GM19397 (cell line): ENCODE measurements around the gene GABBR2.
"Not testable (repeated sequence)": the region's sequence is repeated elsewhere in the genome, so short reads cannot be mapped to it uniquely, and the experiment has no call there.

Experiments used
- ATAC-seq: cut with Tn5 transposase; IDR thresholded peaks from one replicate; pipeline ENCODE4 v1.9.1; 2021; ENCODE audit warnings: mild to moderate bottlenecking, moderate library complexity; ENCODE audit not compliant: unreplicated experiment

The GABBR2 gene

GRCh38 chr9:98494852-98495251 is 213.9 kb downstream of the GABBR2 start:
- ATAC-seq = no peak

GRCh38 chr9:98491828-98492227 is 216.9 kb downstream of the GABBR2 start:
- no peak for ATAC-seq

- no peak for ATAC-seq
These were observed 217.5 kb downstream of the GABBR2 start for GRCh38 chr9:98491231-98491651.

- no peak for ATAC-seq
These were observed 220.0 kb downstream of the GABBR2 start for GRCh38 chr9:98488571-98489312.

- no peak for ATAC-seq
These were observed 223.0 kb downstream of the GABBR2 start for GRCh38 chr9:98485706-98486105.

GRCh38 chr9:98484162-98484561 is 224.6 kb downstream of the GABBR2 start:
- no peak for ATAC-seq

GRCh38 chr9:98482226-98482625 is 226.5 kb downstream of the GABBR2 start:
- no peak for ATAC-seq

- no peak for ATAC-seq
These were observed 227.1 kb downstream of the GABBR2 start for GRCh38 chr9:98481676-98482075.

- ATAC-seq = no peak
These were observed 228.5 kb downstream of the GABBR2 start for GRCh38 chr9:98479967-98480847.

GRCh38 chr9:98479449-98479848 is 229.3 kb downstream of the GABBR2 start:
- ATAC-seq = no peak

GRCh38 chr9:98477884-98478283 is 230.9 kb downstream of the GABBR2 start:
- no peak for ATAC-seq

GRCh38 chr9:98472216-98472615 is 236.5 kb downstream of the GABBR2 start:
- ATAC-seq = no peak

- no peak for ATAC-seq
These were observed 237.6 kb downstream of the GABBR2 start for GRCh38 chr9:98471185-98471584.

GRCh38 chr9:98468567-98469239 is 240.0 kb downstream of the GABBR2 start:
- no peak for ATAC-seq

- ATAC-seq = no peak
These were observed 242.9 kb downstream of the GABBR2 start for GRCh38 chr9:98465799-98466198.

GRCh38 chr9:98464156-98464690 is 244.5 kb downstream of the GABBR2 start:
- ATAC-seq = not testable (repeated sequence)

- ATAC-seq = no peak
These were observed 246.4 kb downstream of the GABBR2 start for GRCh38 chr9:98462310-98462709.

- no peak for ATAC-seq
These were observed 248.0 kb downstream of the GABBR2 start for GRCh38 chr9:98460704-98461103.

GRCh38 chr9:98457726-98458370 is 250.9 kb downstream of the GABBR2 start:
- no peak for ATAC-seq

- no peak for ATAC-seq
These were observed 252.6 kb downstream of the GABBR2 start for GRCh38 chr9:98456156-98456613.
